ENCODE measurements around the gene SOX6.

DNA sequence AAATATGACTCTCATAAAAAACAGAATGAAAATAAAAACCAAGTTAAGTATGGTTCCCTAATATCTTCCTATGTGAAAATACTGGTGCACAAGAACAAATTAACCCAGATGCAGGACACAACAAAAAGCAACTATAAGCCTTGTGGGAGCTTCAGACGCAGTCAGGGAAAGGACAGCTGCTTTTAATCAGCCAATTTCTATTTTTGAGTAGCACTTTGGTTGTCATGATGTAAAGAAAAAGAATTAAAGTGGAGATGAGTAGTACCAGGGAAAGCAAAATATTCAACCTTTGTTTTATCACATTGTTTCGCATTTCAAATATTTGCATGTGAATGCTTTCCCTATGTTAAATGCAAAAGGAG is 339.9 kb downstream of the SOX6 start:
- TF ChIP-seq, protein P1, sequence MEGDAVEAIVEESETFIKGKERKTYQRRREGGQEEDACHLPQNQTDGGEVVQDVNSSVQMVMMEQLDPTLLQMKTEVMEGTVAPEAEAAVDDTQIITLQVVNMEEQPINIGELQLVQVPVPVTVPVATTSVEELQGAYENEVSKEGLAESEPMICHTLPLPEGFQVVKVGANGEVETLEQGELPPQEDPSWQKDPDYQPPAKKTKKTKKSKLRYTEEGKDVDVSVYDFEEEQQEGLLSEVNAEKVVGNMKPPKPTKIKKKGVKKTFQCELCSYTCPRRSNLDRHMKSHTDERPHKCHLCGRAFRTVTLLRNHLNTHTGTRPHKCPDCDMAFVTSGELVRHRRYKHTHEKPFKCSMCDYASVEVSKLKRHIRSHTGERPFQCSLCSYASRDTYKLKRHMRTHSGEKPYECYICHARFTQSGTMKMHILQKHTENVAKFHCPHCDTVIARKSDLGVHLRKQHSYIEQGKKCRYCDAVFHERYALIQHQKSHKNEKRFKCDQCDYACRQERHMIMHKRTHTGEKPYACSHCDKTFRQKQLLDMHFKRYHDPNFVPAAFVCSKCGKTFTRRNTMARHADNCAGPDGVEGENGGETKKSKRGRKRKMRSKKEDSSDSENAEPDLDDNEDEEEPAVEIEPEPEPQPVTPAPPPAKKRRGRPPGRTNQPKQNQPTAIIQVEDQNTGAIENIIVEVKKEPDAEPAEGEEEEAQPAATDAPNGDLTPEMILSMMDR (IDR thresholded peaks at IDR 0.05; ENCODE audit: low read depth, low read length): no peak
- no peak for TF ChIP-seq EZH2phosphoT487 (IDR thresholded peaks at IDR 0.05; ENCODE audit: low read depth)
